Keratinocyte (primary cell): ENCODE results near the gene MTSS2. TPM values are rescaled to one million over a fixed set of nuclear protein-coding genes. Genes with fewer than 3 reads are reported as not detected.

Experiments used
- DNase-seq: peaks from one replicate; pipeline ENCODE4 v3.0.0-alpha.2; 2011; ENCODE audit warnings: low read depth, missing footprints, low spot score
- FAIRE-seq: peaks from 2 replicates; lab custom pipeline; 2011; peaks lifted over from hg19 to GRCh38; lab: Jason Lieb, UNC
- H2AFZ ChIP-seq: 2 replicates; pipeline ENCODE4 v1.6.0; 2012; ENCODE audit warnings: low read length, control low read depth, inconsistent platforms; ENCODE audit not compliant: control insufficient read depth
- H3K27ac ChIP-seq: 2 replicates; pipeline ENCODE4 v1.5.1; 2011; ENCODE audit warnings: low read length; ENCODE audit not compliant: control insufficient read depth, insufficient read depth
- H3K27me3 ChIP-seq: 3 replicates; pipeline ENCODE4 v1.6.0; 2011; ENCODE audit warnings: low read length; ENCODE audit not compliant: control insufficient read depth, insufficient read depth; ENCODE audit errors: extremely low read depth
- H3K36me3 ChIP-seq, 2 experiments: 2 replicates in 1 of 2; 3 replicates in 1 of 2; pipeline ENCODE4 v1.5.1; 2011; ENCODE audit warnings: low read length in 2 of 2, mild to moderate bottlenecking in 1 of 2; ENCODE audit not compliant: control insufficient read depth in 2 of 2, insufficient read depth in 2 of 2; ENCODE audit errors: extremely low read depth in 1 of 2
- H3K4me1 ChIP-seq: 3 replicates; pipeline ENCODE4 v1.5.1; 2011; ENCODE audit warnings: low read length; ENCODE audit not compliant: control insufficient read depth, insufficient read depth; ENCODE audit errors: extremely low read depth
- H3K4me2 ChIP-seq: 3 replicates; pipeline ENCODE4 v1.6.0; 2011; ENCODE audit warnings: low read depth, low read length; ENCODE audit not compliant: control insufficient read depth, insufficient read depth; ENCODE audit errors: extremely low read depth
- H3K4me3 ChIP-seq, 3 experiments: fragments of 200-600 bp in 1 of 3; sonication (generic) in 1 of 3; 2 replicates in 2 of 3; 3 replicates in 1 of 3; pipeline ENCODE4 v1.5.1; 2011 to 2016; ENCODE audit warnings: low read length in 3 of 3, mild to moderate bottlenecking in 3 of 3, control low read depth in 2 of 3, inconsistent platforms in 1 of 3, low read depth in 1 of 3, mixed read lengths in 1 of 3, mixed run types in 1 of 3, moderate library complexity in 1 of 3; ENCODE audit not compliant: control insufficient read depth in 2 of 3, insufficient read depth in 2 of 3; ENCODE audit errors: extremely low read depth in 1 of 3
- H3K79me2 ChIP-seq: 2 replicates; pipeline ENCODE4 v1.6.0; 2012; ENCODE audit warnings: low read length; ENCODE audit not compliant: control insufficient read depth, insufficient read depth
- H3K9ac ChIP-seq: 3 replicates; pipeline ENCODE4 v1.6.0; 2011; ENCODE audit warnings: low read length; ENCODE audit not compliant: control insufficient read depth, insufficient read depth; ENCODE audit errors: extremely low read depth
- H3K9me1 ChIP-seq: 3 replicates; pipeline ENCODE4 v1.6.0; 2011; ENCODE audit warnings: low read length; ENCODE audit not compliant: control insufficient read depth, insufficient read depth; ENCODE audit errors: extremely low read depth
- H3K9me3 ChIP-seq: 2 replicates; pipeline ENCODE4 v1.5.1; 2012; ENCODE audit warnings: low read depth, low read length; ENCODE audit not compliant: control insufficient read depth
- H4K20me1 ChIP-seq: 3 replicates; pipeline ENCODE4 v1.6.0; 2011; ENCODE audit warnings: low read length; ENCODE audit not compliant: control insufficient read depth, insufficient read depth; ENCODE audit errors: extremely low read depth
- EZH2 ChIP-seq: IDR thresholded peaks from one replicate; pipeline ENCODE4 v1.6.1; 2012; ENCODE audit warnings: inconsistent platforms, mild to moderate bottlenecking, low read length, moderate library complexity
- dilution Hi-C: fragments of 300-500 bp; cut with MboI; formaldehyde crosslinking; loops from one replicate; pipeline ENCODE4 v1.7.0; 2020; ENCODE audit warnings: low sequenced_read_pairs; ENCODE audit not compliant: extremely low pct_ligation_motif_present
- polyA plus RNA-seq, 5 experiments: library from polyadenylated mRNA; depleted of rRNA in 3 of 5; stranded (reverse) in 3 of 5; stranded (forward) in 1 of 5; unstranded in 1 of 5; fragments of >200 nt; gene quantifications; 1 replicate in 1 of 5; 2 replicates in 3 of 5; 3 replicates in 1 of 5; pipeline versions ENCODE4 v1.2.1 to v1.2.3, GENCODE V29; 2011 to 2012; ENCODE audit warnings: missing spikeins in 2 of 5, low read depth in 1 of 5, low replicate concordance in 1 of 5
- TF ChIP-seq, protein P1 (sequence below), 3 experiments: IDR thresholded peaks in 1 of 3; conservative IDR thresholded peaks in 1 of 3; optimal IDR thresholded peaks in 1 of 3; 2 replicates in 2 of 3; 3 replicates in 1 of 3; pipeline versions ENCODE3 to v1.5.1; 2011; ENCODE audit warnings: low read length in 3 of 3, mild to moderate bottlenecking in 3 of 3, moderate library complexity in 2 of 3, control low read depth in 1 of 3, inconsistent platforms in 1 of 3; ENCODE audit not compliant: insufficient read depth in 2 of 3; ENCODE audit errors: extremely low read depth in 1 of 3

MTSS2 gene
- polyA plus RNA-seq, 1 donor (not counting 4 experiments of a cell fraction or from before 2014, with no cell fraction given), result 13.3 TPM

DNA sequence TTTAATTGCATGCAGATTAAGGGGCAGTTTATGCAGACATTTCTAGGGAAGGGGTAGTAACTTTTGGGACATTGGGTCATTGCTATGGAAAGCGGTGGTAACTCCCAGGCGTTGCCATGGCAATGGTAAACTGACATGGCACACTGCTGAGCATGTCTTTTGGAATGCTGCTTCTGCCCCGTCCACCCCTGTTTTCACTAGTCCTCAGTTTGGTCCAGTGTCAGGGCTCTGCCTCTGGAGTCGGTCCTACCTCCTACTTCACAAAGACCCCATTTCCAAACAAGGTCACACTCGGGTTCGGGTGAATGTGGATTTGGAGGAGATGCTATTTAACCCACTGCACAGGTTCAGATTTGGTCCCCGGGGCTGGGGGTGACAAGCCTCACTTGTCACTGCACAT, 36.6 kb downstream of the MTSS2 start:
- dilution Hi-C loops, result no loop called here
- H3K9me1 ChIP-seq, result no peaks in the 10 kb centered on the region
- peaks cover 3% of the 10 kb centered on the region for H4K20me1 ChIP-seq
- no peak for DNase-seq
- no peak overlapping the region for H3K4me3 ChIP-seq
- no peaks in the 10 kb centered on the region for H3K36me3 ChIP-seq
- H3K9ac ChIP-seq, result no peak overlapping the region
- no peak overlapping the region for H3K27ac ChIP-seq
- H2AFZ ChIP-seq, result no peak overlapping the region
- H3K4me2 ChIP-seq, result no peak overlapping the region
- TF ChIP-seq, protein P1, sequence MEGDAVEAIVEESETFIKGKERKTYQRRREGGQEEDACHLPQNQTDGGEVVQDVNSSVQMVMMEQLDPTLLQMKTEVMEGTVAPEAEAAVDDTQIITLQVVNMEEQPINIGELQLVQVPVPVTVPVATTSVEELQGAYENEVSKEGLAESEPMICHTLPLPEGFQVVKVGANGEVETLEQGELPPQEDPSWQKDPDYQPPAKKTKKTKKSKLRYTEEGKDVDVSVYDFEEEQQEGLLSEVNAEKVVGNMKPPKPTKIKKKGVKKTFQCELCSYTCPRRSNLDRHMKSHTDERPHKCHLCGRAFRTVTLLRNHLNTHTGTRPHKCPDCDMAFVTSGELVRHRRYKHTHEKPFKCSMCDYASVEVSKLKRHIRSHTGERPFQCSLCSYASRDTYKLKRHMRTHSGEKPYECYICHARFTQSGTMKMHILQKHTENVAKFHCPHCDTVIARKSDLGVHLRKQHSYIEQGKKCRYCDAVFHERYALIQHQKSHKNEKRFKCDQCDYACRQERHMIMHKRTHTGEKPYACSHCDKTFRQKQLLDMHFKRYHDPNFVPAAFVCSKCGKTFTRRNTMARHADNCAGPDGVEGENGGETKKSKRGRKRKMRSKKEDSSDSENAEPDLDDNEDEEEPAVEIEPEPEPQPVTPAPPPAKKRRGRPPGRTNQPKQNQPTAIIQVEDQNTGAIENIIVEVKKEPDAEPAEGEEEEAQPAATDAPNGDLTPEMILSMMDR (optimal IDR thresholded peaks at IDR 0.05 in 1 of 3, IDR thresholded peaks at IDR 0.05 in 1 of 3, conservative IDR thresholded peaks at IDR 0.05 in 1 of 3; ENCODE audit: extremely low read depth in 1 of 3, insufficient read depth in 2 of 3, low read length in 3 of 3), result no peak
- TF ChIP-seq EZH2, result no peak
- H3K4me1 ChIP-seq, result peaks cover 5% of the 10 kb centered on the region
- no peaks in the 10 kb centered on the region for H3K27me3 ChIP-seq
- H3K79me2 ChIP-seq, result no peaks in the 10 kb centered on the region
- no peak for FAIRE-seq
- no peaks in the 10 kb centered on the region for H3K9me3 ChIP-seq

DNA sequence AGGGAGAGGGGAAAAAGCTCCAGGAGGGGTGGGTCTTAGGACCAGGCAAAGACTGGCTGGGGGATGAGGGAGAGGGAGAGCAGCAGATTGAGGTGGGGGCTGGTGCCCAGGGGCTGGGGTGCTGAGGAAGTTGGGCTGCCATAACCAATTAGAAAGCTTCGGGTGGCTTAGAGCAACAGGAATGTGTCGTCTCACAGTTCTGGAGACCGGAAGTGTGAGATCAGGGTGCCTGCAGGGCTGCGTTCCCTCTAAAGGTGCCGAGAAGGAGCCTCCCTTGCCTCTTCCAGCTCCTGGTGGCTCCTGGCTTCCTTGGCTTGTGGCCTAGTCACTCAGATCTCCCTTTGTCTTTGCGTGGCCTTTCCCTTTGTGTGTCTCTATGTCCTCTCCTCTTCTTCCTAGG, 37.2 kb downstream of the MTSS2 start:
- no peak overlapping the region for H3K27ac ChIP-seq
- DNase-seq (no peak), FAIRE-seq (no peak)
- no peaks in the 10 kb centered on the region for H3K9me3 ChIP-seq
- H3K36me3 ChIP-seq, result no peaks in the 10 kb centered on the region
- no peak overlapping the region for H3K4me2 ChIP-seq
- dilution Hi-C loops, result no loop called here
- no peaks in the 10 kb centered on the region for H3K9me1 ChIP-seq
- no peaks in the 10 kb centered on the region for H3K27me3 ChIP-seq
- no peaks in the 10 kb centered on the region for H3K4me1 ChIP-seq
- no peak overlapping the region for H3K4me3 ChIP-seq
- H4K20me1 ChIP-seq, result peaks cover 3% of the 10 kb centered on the region
- no peak overlapping the region for H3K9ac ChIP-seq
- no peaks in the 10 kb centered on the region for H3K79me2 ChIP-seq
- TF ChIP-seq, protein P1 (optimal IDR thresholded peaks at IDR 0.05 in 1 of 3, IDR thresholded peaks at IDR 0.05 in 1 of 3, conservative IDR thresholded peaks at IDR 0.05 in 1 of 3; ENCODE audit: extremely low read depth in 1 of 3, insufficient read depth in 2 of 3, low read length in 3 of 3), result no peak
- TF ChIP-seq EZH2, result no peak
- no peak overlapping the region for H2AFZ ChIP-seq
